ENCODE data around the gene NKD1. TPM values are rescaled to one million over a fixed set of nuclear protein-coding genes. Genes with fewer than 3 reads are reported as not detected.
A peak's percentile ranks its signal among the peaks of the same experiment; 100 is the strongest.

The NKD1 gene
- total RNA-seq, 1 donor from 2014 or later: 2.4 TPM

- DNase-seq (ENCODE audit: low spot score in 2 of 2) (no peak), FAIRE-seq (no peak)
These were observed 29.2 kb upstream of the NKD1 start for GRCh38 chr16:50519001-50519400.

- no peak for DNase-seq (ENCODE audit: low spot score in 2 of 2)
- no peak for FAIRE-seq
These were observed 28.6 kb upstream of the NKD1 start for GRCh38 chr16:50519602-50520001.

GRCh38 chr16:50520451-50521245 lies 27.5 kb upstream of the NKD1 start:
- DNase-seq (ENCODE audit: low spot score in 2 of 2): peak in 1 of 2 donors; percentile 33
- FAIRE-seq: no peak

GRCh38 chr16:50521246-50521900 lies 26.8 kb upstream of the NKD1 start:
- FAIRE-seq (no peak), DNase-seq (ENCODE audit: low spot score in 2 of 2) (no peak)

- DNase-seq (ENCODE audit: low spot score in 2 of 2): no peak
- FAIRE-seq: no peak
These were observed 25.9 kb upstream of the NKD1 start for GRCh38 chr16:50522324-50522723.

- DNase-seq (ENCODE audit: low spot score in 2 of 2) (no peak), FAIRE-seq (no peak)
These were observed 24.5 kb upstream of the NKD1 start for GRCh38 chr16:50523710-50524109.

GRCh38 chr16:50525262-50525661 lies 22.9 kb upstream of the NKD1 start:
- FAIRE-seq: no peak

GRCh38 chr16:50525716-50526115 lies 22.5 kb upstream of the NKD1 start:
- FAIRE-seq (no peak), DNase-seq (ENCODE audit: low spot score in 2 of 2) (no peak)

More at GRCh38 chr16:50525262-50525661, 22.9 kb upstream of the NKD1 start:
- DNase-seq (ENCODE audit: low spot score in 2 of 2): no peak

- DNase-seq (ENCODE audit: low spot score in 2 of 2) (no peak), FAIRE-seq (no peak)
These were observed 21.9 kb upstream of the NKD1 start for GRCh38 chr16:50526249-50526648.

GRCh38 chr16:50526796-50527195 lies 21.4 kb upstream of the NKD1 start:
- DNase-seq (ENCODE audit: low spot score in 2 of 2) (no peak), FAIRE-seq (no peak)

GRCh38 chr16:50528820-50529219 lies 19.4 kb upstream of the NKD1 start:
- no peak for FAIRE-seq
- DNase-seq (ENCODE audit: low spot score in 2 of 2): no peak

- FAIRE-seq (no peak), DNase-seq (ENCODE audit: low spot score in 2 of 2) (no peak)
These were observed 18.9 kb upstream of the NKD1 start for GRCh38 chr16:50529334-50529733.

- DNase-seq (ENCODE audit: low spot score in 2 of 2) (no peak), FAIRE-seq (no peak)
These were observed 17.6 kb upstream of the NKD1 start for GRCh38 chr16:50530277-50531236.

GRCh38 chr16:50531359-50531758 lies 16.8 kb upstream of the NKD1 start:
- DNase-seq (ENCODE audit: low spot score in 2 of 2) (no peak), FAIRE-seq (no peak)

- DNase-seq (ENCODE audit: low spot score in 2 of 2) (no peak), FAIRE-seq (no peak)
These were observed 16.3 kb upstream of the NKD1 start for GRCh38 chr16:50531901-50532300.

GRCh38 chr16:50532576-50532975 lies 15.6 kb upstream of the NKD1 start:
- DNase-seq (ENCODE audit: low spot score in 2 of 2) (no peak), FAIRE-seq (no peak)

- no peak for FAIRE-seq
- no peak for DNase-seq (ENCODE audit: low spot score in 2 of 2)
These were observed 14.9 kb upstream of the NKD1 start for GRCh38 chr16:50533317-50533716.

GRCh38 chr16:50534091-50534490 lies 14.1 kb upstream of the NKD1 start:
- DNase-seq (ENCODE audit: low spot score in 2 of 2) (no peak), FAIRE-seq (no peak)

GRCh38 chr16:50534556-50534955 lies 13.6 kb upstream of the NKD1 start:
- FAIRE-seq: no peak
- no peak for DNase-seq (ENCODE audit: low spot score in 2 of 2)

- FAIRE-seq: no peak
- DNase-seq (ENCODE audit: low spot score in 2 of 2): no peak
These were observed 13.2 kb upstream of the NKD1 start for GRCh38 chr16:50534958-50535357.
